ENCODE measurements around the gene LRP1B.

GRCh38 chr2:141411419-141411818, 719.4 kb downstream of the LRP1B start:
- TF ChIP-seq, protein P1, sequence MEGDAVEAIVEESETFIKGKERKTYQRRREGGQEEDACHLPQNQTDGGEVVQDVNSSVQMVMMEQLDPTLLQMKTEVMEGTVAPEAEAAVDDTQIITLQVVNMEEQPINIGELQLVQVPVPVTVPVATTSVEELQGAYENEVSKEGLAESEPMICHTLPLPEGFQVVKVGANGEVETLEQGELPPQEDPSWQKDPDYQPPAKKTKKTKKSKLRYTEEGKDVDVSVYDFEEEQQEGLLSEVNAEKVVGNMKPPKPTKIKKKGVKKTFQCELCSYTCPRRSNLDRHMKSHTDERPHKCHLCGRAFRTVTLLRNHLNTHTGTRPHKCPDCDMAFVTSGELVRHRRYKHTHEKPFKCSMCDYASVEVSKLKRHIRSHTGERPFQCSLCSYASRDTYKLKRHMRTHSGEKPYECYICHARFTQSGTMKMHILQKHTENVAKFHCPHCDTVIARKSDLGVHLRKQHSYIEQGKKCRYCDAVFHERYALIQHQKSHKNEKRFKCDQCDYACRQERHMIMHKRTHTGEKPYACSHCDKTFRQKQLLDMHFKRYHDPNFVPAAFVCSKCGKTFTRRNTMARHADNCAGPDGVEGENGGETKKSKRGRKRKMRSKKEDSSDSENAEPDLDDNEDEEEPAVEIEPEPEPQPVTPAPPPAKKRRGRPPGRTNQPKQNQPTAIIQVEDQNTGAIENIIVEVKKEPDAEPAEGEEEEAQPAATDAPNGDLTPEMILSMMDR (IDR thresholded peaks at IDR 0.05; ENCODE audit: low read length) = no peak
- TF ChIP-seq EZH2 (optimal IDR thresholded peaks at IDR 0.05; ENCODE audit: low read depth, low read length) (no peak), EZH2phosphoT487 (IDR thresholded peaks at IDR 0.05; ENCODE audit: low read length) (no peak)
